NCI-H2171 (cell line): ENCODE results near the gene STX2.

Experiments used
- DNase-seq: peaks from one replicate; lab custom pipeline; 2025; lab: John Stamatoyannopoulos, UW

STX2 gene

DNA sequence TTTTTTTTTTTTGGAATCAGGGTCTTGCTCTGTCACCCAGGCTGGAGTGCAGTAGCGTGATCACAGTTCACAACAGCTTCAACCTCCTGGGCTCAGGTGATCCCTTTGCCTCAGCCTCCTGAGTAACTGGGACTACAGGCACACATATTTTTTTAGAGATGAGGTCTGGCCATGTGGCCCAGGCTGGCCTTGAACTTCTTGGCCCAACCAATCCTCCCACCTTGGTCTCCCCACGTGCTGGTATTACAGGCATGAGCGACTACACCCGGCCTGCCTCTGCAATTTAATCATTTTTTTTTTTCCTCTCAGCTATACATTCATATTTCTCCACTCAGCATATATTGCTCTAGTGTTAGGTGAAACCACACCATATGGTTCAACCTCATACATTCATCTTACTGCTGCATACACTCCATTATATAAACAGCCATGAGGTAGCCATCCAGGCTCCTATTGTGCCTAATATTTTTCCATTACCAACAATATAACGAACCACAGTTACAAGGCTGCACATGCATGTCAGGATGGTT is 7.1 kb downstream of the STX2 start:
- peak; percentile 30 for DNase-seq

GRCh38 chr12:130831246-130831645 is 7.8 kb downstream of the STX2 start:
- DNase-seq: no peak

DNA sequence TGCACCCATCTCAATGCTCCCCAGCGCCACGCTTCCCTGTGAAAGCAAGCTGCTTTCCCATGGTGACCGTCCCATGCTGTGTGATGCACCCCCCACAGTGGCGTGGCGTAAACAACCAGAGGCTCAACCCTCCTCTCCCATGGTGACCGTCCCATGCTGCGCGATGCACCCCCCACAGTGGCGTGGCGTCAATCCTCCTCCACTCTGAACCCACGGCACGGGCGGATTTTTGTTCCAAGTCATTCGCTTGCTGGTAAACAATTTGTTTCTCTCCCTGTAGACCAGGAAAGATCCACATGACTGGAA is 8.9 kb downstream of the STX2 start:
- DNase-seq: no peak

DNA sequence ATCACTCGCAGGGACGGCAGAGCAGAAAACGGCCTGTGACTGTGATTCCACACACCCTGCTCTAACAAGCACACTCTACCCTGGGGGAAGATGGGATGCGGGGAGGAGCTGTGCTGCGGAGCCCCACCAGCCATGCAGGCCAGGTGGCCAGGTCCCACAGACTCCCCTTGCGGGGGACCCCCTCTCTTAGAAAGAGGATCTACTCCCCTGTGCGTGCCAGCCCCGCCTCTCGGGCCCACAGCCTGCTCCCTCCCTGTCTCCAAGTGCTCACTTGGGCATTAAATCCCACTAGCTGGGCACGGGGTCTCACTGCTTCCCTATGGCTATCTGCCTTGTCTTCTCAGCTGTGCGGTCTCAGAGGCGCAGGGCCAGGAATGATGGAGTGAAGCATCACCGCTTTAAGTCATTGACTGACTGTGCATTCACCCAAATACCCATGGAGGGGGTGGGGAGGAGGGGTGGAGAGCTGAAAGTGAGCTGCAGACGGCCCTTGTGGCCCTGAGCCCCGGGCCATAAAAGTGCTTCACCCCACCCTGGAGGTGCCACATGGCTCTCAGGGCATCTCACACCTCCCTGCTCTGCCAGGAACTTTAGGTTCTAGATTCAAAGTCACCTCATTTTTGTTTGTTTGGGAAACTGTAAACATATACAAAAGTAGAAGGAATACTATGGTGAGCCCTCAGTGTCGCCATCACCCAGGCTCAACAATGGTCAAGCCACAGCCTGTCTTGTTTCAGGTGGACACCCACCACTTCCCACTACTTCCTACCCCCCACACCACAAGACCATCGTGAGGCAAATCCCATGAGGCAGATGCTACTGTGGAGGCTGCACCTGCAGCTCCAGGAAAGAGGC is 9.4 kb downstream of the STX2 start:
- DNase-seq: no peak

DNA sequence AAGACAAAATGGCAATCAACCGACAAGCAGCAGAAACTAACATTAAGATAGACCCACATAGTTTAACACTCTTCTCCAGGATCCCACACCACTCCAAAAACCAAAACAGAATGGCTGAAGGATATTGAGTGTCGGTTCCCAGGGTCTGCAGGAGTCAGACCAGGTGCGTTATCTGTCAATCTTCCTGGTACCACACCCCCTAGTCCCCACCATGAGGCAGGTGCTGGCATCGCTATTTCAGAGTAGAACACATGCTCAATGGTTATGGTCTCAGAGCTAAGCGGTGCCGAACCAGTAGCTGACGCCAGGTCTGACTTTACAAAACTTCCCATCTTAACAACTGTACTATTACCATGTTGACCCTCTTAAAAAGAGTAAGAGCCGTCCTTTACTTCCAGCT is 10.2 kb downstream of the STX2 start:
- no peak for DNase-seq

GRCh38 chr12:130827432-130827831 is 11.6 kb downstream of the STX2 start:
- DNase-seq: no peak

GRCh38 chr12:130826151-130826801 is 12.8 kb downstream of the STX2 start:
- no peak for DNase-seq

DNA sequence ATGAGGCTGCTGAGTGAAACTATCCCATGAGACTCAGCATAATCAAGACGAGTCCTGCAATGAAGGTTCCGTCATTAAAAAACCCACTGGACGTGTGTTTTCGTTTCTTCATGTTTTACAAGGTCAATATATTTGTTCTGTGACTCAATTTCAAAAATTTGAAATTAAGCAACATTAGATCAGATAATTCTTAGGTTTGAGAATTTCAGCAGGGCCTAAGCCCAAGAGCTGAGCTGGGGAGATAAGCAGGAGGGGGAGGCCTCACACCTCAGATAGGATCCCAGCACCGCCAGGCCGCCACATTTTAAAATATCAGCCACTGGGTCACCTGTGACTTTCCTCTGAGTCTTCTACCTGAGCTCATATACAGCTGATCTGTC is 13.3 kb downstream of the STX2 start:
- DNase-seq: no peak

- no peak for DNase-seq
Observed at GRCh38 chr12:130819681-130820080, 19.4 kb downstream of the STX2 start.

DNA sequence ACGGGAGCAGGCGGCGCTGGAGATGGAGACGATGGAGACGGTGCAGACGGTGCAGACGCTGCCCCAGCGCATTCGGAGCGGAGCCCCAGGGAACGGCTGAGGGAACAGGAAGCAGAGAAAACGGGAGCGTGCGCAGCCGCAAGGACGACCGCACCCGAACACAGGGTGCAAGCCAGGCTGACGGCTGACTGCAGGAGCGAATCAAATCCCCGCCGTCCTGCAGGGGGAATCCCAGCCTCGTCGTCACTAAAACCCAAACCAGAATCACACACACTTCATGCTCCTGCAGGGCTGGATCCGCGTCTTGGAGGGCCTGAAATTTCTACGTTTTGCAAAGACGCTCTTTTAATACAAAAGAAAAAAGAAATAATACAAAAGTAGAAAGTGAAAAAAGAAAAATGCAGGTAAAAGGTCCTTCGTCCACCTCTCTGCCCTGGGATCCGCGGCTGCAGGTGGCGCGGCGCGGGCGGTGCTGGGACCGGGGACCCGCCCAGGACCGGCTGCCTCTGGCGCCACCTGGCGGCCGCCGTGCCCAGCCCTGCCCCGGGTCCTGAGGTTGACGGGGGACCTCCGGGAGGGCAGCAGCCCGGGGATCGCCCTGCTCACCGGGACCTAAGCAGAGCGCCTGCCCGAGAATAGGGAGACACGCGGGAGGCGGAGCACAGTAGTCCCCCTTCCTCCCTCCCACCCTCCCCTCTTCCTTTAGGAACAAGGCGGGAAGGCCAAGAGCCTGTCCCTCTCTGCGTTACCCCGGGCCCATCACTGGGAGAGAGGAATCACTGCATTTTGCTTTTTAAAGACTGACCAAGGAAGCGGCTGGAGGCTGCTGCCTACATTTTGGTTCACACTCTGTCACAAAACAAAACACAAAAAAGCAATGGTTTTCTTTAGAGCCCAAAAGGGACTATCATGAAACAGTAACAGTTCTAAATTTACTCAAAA is 20.1 kb downstream of the STX2 start:
- peak; percentile 30 for DNase-seq

DNA sequence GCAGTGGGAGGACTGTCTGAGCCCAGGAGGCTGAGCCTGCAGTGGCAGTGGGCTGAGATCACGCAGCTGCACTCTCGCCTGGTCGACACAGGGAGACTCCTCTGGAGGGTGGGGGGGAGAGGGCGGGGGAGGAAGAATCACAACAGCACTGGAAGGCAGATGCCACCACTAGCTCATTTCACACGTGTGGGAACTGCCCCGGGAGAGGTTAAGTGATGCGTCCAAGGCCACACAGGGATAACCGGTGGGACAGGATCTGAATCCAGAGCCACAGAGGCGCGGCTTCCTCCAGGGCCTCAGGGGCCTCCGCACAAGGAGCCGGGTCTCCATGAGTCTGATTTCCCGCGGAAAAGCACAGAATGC is 20.8 kb downstream of the STX2 start:
- DNase-seq: no peak

DNA sequence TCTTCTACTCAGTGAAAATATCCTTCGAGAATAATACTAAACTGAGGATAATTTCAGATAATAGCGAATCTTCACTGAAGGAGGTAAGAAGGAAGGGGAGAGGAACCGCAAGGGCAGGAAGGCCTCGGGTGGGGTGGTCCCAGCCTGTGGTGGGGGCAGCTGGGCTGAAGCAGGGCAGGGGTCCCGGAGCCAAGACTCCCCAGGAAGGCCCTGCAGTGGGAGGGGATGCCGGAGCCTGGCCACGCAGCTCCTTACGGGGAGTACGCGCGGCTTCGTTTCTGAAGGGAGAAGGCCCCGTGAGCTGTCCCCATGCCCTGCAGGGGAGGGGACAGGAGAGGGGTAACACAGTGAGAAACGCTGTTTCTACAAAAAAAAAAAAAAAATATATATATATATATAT is 21.2 kb downstream of the STX2 start:
- DNase-seq: no peak

DNA sequence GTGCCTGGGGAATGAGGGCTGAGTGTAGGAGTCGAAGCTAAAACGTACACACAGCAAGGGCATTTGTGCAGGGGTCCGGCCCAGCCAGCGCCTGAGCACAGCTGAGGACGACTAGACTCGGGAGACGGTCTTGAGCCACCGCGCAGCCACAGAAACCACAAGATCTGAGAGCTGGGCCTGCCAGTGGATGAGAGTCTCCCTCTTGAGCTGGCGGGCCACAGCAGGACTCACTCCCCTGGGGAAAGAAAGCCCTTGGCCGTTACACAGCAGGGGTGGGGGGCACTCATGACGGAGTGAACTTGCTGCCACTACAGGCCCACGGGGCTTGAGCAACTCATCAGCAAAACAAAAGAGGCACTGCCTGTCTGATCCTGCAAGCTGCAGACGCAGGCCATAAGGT is 23.0 kb downstream of the STX2 start:
- no peak for DNase-seq

GRCh38 chr12:130815028-130815741 is 23.9 kb downstream of the STX2 start:
- peak; percentile 22 for DNase-seq

GRCh38 chr12:130813949-130814348 is 25.1 kb downstream of the STX2 start:
- no peak for DNase-seq

- no peak for DNase-seq
Observed at GRCh38 chr12:130813436-130813835, 25.6 kb downstream of the STX2 start.

- no peak for DNase-seq
Observed at GRCh38 chr12:130809791-130810190, 29.3 kb downstream of the STX2 start.

GRCh38 chr12:130807309-130807708 is 31.7 kb downstream of the STX2 start:
- DNase-seq: no peak

GRCh38 chr12:130806574-130806973 is 32.5 kb downstream of the STX2 start:
- DNase-seq: no peak

DNA sequence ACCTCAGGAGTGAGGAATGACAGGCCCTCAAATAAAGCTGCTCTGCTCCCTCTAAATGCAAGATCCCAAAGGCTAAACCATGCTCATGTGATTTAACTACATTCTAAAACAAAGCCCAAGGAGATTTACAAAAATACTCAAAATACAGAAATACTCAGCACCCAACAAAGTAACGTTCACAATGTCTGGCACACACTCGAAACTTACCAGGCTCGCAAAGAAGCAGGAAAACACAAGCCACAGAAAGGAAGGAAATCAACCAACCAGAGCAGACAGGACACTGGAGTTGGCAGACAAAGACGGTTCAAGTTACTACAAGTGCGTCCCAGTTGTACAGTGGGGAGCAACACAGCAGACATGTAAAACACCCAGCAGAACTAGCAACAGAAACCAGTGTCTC is 33.4 kb downstream of the STX2 start:
- no peak for DNase-seq

DNA sequence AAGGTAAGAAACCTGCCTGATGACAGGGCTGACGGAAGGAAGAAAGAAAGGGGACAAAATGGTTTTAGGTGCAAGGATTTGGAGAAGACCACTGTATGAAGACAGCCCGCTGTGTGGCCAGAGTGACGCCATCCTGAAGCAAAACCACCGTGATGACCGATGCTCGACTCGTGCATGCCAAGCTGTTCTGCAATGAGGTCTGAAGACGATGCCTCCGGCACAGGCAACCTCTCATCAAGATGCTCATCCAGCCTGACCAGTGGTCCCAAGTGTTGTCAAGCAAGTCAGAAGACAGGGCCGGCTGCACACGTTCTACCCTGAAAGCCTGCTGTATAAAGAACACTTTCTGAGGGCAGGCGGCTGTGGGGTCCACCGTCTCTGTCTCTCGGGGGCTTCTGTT is 34.8 kb downstream of the STX2 start:
- no peak for DNase-seq

GRCh38 chr12:130803702-130804101 is 35.3 kb downstream of the STX2 start:
- DNase-seq: no peak
